Skin epidermis (tissue), 12 donors: ENCODE data around the gene NRBF2.
"Not testable (repeated sequence)": the region's sequence is repeated elsewhere in the genome, so short reads cannot be mapped to it uniquely, and the experiment has no call there.

ENCODE experiments used
- H3K27ac ChIP-seq, 21 experiments: fragments of 200-600 bp; sonication (generic) in 11 of 21; one replicate each; pipeline ENCODE4 v1.5.0; 2020; ENCODE audit warnings: mild to moderate bottlenecking in 3 of 21, inconsistent platforms in 2 of 21, moderate library complexity in 2 of 21
- H3K4me3 ChIP-seq, 7 experiments: fragments of 200-600 bp; sonication (generic) in 2 of 7; one replicate each; pipeline ENCODE4 v1.5.0; 2020; ENCODE audit warnings: inconsistent platforms in 2 of 7, mild to moderate bottlenecking in 2 of 7, moderate library complexity in 1 of 7

The NRBF2 gene

GRCh38 chr10:63133056-63133820 is at the start of gene NRBF2:
TSS of gene NRBF2 (plus strand) at chr10:63133328. CDS start at chr10:63133471, 143 bp downstream.
- H3K4me3 ChIP-seq = peak within 1 kb of the TSS; percentile 70 to 97 (median 90)
- H3K27ac ChIP-seq = peak within 1 kb of the TSS; percentile 89 to 100 (median 96)

- H3K4me3 ChIP-seq, H3K27ac ChIP-seq: not testable (repeated sequence)
Observed at GRCh38 chr10:63083406-63083805, 49.7 kb upstream of the NRBF2 start.

GRCh38 chr10:63083904-63084689 is 49.0 kb upstream of the NRBF2 start:
- H3K4me3 ChIP-seq = no peak overlapping the region
- peak overlapping the region in 9 of 21 experiments; percentile 2 to 66 (median 35) for H3K27ac ChIP-seq

GRCh38 chr10:63084690-63085382 is 48.3 kb upstream of the NRBF2 start:
- Histone ChIP-seq H3K27ac (peak overlapping the region in 11 of 21 experiments; percentile 10 to 66 (median 26)), H3K4me3 (no peak overlapping the region)

- H3K27ac ChIP-seq = no peak overlapping the region
- no peak overlapping the region for H3K4me3 ChIP-seq
Observed at GRCh38 chr10:63093227-63093626, 39.9 kb upstream of the NRBF2 start.

GRCh38 chr10:63094405-63094804 is 38.7 kb upstream of the NRBF2 start:
- no peak overlapping the region for H3K4me3 ChIP-seq
- H3K27ac ChIP-seq = no peak overlapping the region

- Histone ChIP-seq H3K4me3 (no peak overlapping the region), H3K27ac (no peak overlapping the region)
Observed at GRCh38 chr10:63094881-63095280, 38.2 kb upstream of the NRBF2 start.

GRCh38 chr10:63099734-63100133 is 33.4 kb upstream of the NRBF2 start:
- Histone ChIP-seq H3K4me3 (no peak overlapping the region), H3K27ac (no peak overlapping the region)

GRCh38 chr10:63101091-63101490 is 32.0 kb upstream of the NRBF2 start:
- not testable (repeated sequence) for H3K4me3 ChIP-seq, H3K27ac ChIP-seq

GRCh38 chr10:63102279-63102883 is 30.7 kb upstream of the NRBF2 start:
- not testable (repeated sequence) for H3K27ac ChIP-seq, H3K4me3 ChIP-seq

- H3K4me3 ChIP-seq, H3K27ac ChIP-seq: not testable (repeated sequence)
Observed at GRCh38 chr10:63103178-63103577, 29.9 kb upstream of the NRBF2 start.

- no peak overlapping the region for H3K27ac ChIP-seq
- H3K4me3 ChIP-seq = no peak overlapping the region
Observed at GRCh38 chr10:63103971-63104409, 29.1 kb upstream of the NRBF2 start.

- no peak overlapping the region for H3K4me3 ChIP-seq
- peak overlapping the region in 19 of 21 experiments; percentile 9 to 84 (median 64) for H3K27ac ChIP-seq
Observed at GRCh38 chr10:63105225-63106110, 27.7 kb upstream of the NRBF2 start.

GRCh38 chr10:63106111-63106755 is 26.9 kb upstream of the NRBF2 start:
- H3K4me3 ChIP-seq = no peak overlapping the region
- H3K27ac ChIP-seq = peak overlapping the region in 17 of 21 experiments; percentile 33 to 84 (median 66)

GRCh38 chr10:63107943-63108437 is 25.1 kb upstream of the NRBF2 start:
- Histone ChIP-seq H3K4me3 (no peak overlapping the region), H3K27ac (no peak overlapping the region)

- Histone ChIP-seq H3K27ac (no peak overlapping the region), H3K4me3 (no peak overlapping the region)
Observed at GRCh38 chr10:63110940-63111339, 22.2 kb upstream of the NRBF2 start.

GRCh38 chr10:63114031-63114814 is 18.9 kb upstream of the NRBF2 start:
- Histone ChIP-seq H3K27ac (peak overlapping the region in 15 of 21 experiments; percentile 16 to 81 (median 63)), H3K4me3 (no peak overlapping the region)
